Keratinocyte (primary cell): ENCODE results near the gene GNB5. TPM values are rescaled to one million over a fixed set of nuclear protein-coding genes. Genes with fewer than 3 reads are reported as not detected.

Experiments
- DNase-seq: peaks from one replicate; pipeline ENCODE4 v3.0.0-alpha.2; 2011; ENCODE audit warnings: low read depth, missing footprints, low spot score
- FAIRE-seq: peaks from 2 replicates; lab custom pipeline; 2011; peaks lifted over from hg19 to GRCh38; lab: Jason Lieb, UNC
- H2AFZ ChIP-seq: 2 replicates; pipeline ENCODE4 v1.6.0; 2012; ENCODE audit warnings: low read length, control low read depth, inconsistent platforms; ENCODE audit not compliant: control insufficient read depth
- H3K27ac ChIP-seq: 2 replicates; pipeline ENCODE4 v1.5.1; 2011; ENCODE audit warnings: low read length; ENCODE audit not compliant: control insufficient read depth, insufficient read depth
- H3K27me3 ChIP-seq: 3 replicates; pipeline ENCODE4 v1.6.0; 2011; ENCODE audit warnings: low read length; ENCODE audit not compliant: control insufficient read depth, insufficient read depth; ENCODE audit errors: extremely low read depth
- H3K36me3 ChIP-seq, 2 experiments: 2 replicates in 1 of 2; 3 replicates in 1 of 2; pipeline ENCODE4 v1.5.1; 2011; ENCODE audit warnings: low read length in 2 of 2, mild to moderate bottlenecking in 1 of 2; ENCODE audit not compliant: control insufficient read depth in 2 of 2, insufficient read depth in 2 of 2; ENCODE audit errors: extremely low read depth in 1 of 2
- H3K4me1 ChIP-seq: 3 replicates; pipeline ENCODE4 v1.5.1; 2011; ENCODE audit warnings: low read length; ENCODE audit not compliant: control insufficient read depth, insufficient read depth; ENCODE audit errors: extremely low read depth
- H3K4me2 ChIP-seq: 3 replicates; pipeline ENCODE4 v1.6.0; 2011; ENCODE audit warnings: low read depth, low read length; ENCODE audit not compliant: control insufficient read depth, insufficient read depth; ENCODE audit errors: extremely low read depth
- H3K4me3 ChIP-seq, 3 experiments: fragments of 200-600 bp in 1 of 3; sonication (generic) in 1 of 3; 2 replicates in 2 of 3; 3 replicates in 1 of 3; pipeline ENCODE4 v1.5.1; 2011 to 2016; ENCODE audit warnings: low read length in 3 of 3, mild to moderate bottlenecking in 3 of 3, control low read depth in 2 of 3, inconsistent platforms in 1 of 3, low read depth in 1 of 3, mixed read lengths in 1 of 3, mixed run types in 1 of 3, moderate library complexity in 1 of 3; ENCODE audit not compliant: control insufficient read depth in 2 of 3, insufficient read depth in 2 of 3; ENCODE audit errors: extremely low read depth in 1 of 3
- H3K79me2 ChIP-seq: 2 replicates; pipeline ENCODE4 v1.6.0; 2012; ENCODE audit warnings: low read length; ENCODE audit not compliant: control insufficient read depth, insufficient read depth
- H3K9ac ChIP-seq: 3 replicates; pipeline ENCODE4 v1.6.0; 2011; ENCODE audit warnings: low read length; ENCODE audit not compliant: control insufficient read depth, insufficient read depth; ENCODE audit errors: extremely low read depth
- H3K9me1 ChIP-seq: 3 replicates; pipeline ENCODE4 v1.6.0; 2011; ENCODE audit warnings: low read length; ENCODE audit not compliant: control insufficient read depth, insufficient read depth; ENCODE audit errors: extremely low read depth
- H3K9me3 ChIP-seq: 2 replicates; pipeline ENCODE4 v1.5.1; 2012; ENCODE audit warnings: low read depth, low read length; ENCODE audit not compliant: control insufficient read depth
- H4K20me1 ChIP-seq: 3 replicates; pipeline ENCODE4 v1.6.0; 2011; ENCODE audit warnings: low read length; ENCODE audit not compliant: control insufficient read depth, insufficient read depth; ENCODE audit errors: extremely low read depth
- EZH2 ChIP-seq: IDR thresholded peaks from one replicate; pipeline ENCODE4 v1.6.1; 2012; ENCODE audit warnings: inconsistent platforms, mild to moderate bottlenecking, low read length, moderate library complexity
- dilution Hi-C: fragments of 300-500 bp; cut with MboI; formaldehyde crosslinking; loops from one replicate; pipeline ENCODE4 v1.7.0; 2020; ENCODE audit warnings: low sequenced_read_pairs; ENCODE audit not compliant: extremely low pct_ligation_motif_present
- polyA plus RNA-seq, 5 experiments: library from polyadenylated mRNA; depleted of rRNA in 3 of 5; stranded (reverse) in 3 of 5; stranded (forward) in 1 of 5; unstranded in 1 of 5; fragments of >200 nt; gene quantifications; 1 replicate in 1 of 5; 2 replicates in 3 of 5; 3 replicates in 1 of 5; pipeline versions ENCODE4 v1.2.1 to v1.2.3, GENCODE V29; 2011 to 2012; ENCODE audit warnings: missing spikeins in 2 of 5, low read depth in 1 of 5, low replicate concordance in 1 of 5
- TF ChIP-seq, protein P1 (sequence below), 3 experiments: IDR thresholded peaks in 1 of 3; conservative IDR thresholded peaks in 1 of 3; optimal IDR thresholded peaks in 1 of 3; 2 replicates in 2 of 3; 3 replicates in 1 of 3; pipeline versions ENCODE3 to v1.5.1; 2011; ENCODE audit warnings: low read length in 3 of 3, mild to moderate bottlenecking in 3 of 3, moderate library complexity in 2 of 3, control low read depth in 1 of 3, inconsistent platforms in 1 of 3; ENCODE audit not compliant: insufficient read depth in 2 of 3; ENCODE audit errors: extremely low read depth in 1 of 3

The GNB5 gene
- polyA plus RNA-seq, 1 donor (not counting 4 experiments of a cell fraction or from before 2014, with no cell fraction given), result 25.8 TPM

DNA sequence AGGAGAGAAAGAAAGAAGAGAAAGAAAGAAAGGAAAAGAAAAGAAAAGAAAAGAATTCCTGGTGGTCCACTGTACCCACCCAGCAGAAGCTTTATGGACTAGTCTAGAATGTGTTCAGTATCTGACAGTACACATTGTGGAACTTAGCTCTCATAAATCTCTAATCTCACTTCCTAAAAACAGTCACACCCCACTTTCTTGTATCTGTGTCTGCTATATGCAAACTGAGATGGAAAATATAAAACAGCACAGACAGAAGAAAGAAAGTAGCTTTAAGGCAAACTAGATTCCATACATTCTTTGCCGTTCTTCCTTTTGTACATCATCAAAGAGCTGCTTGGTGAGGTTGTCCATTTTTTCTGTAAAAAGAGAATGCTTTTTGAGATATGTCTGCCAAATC, 41.1 kb upstream of the GNB5 start:
- Histone ChIP-seq H2AFZ (peak overlapping the region; percentile 32), H3K79me2 (no peaks in the 10 kb centered on the region), H3K27ac (no peak overlapping the region), H3K9me1 (no peaks in the 10 kb centered on the region), H3K4me2 (no peak overlapping the region), H4K20me1 (no peaks in the 10 kb centered on the region), H3K36me3 (no peaks in the 10 kb centered on the region), H3K27me3 (no peaks in the 10 kb centered on the region), H3K4me3 (no peak overlapping the region), H3K9me3 (no peaks in the 10 kb centered on the region), H3K9ac (no peak overlapping the region), H3K4me1 (peaks cover 12% of the 10 kb centered on the region)
- TF ChIP-seq, protein P1, sequence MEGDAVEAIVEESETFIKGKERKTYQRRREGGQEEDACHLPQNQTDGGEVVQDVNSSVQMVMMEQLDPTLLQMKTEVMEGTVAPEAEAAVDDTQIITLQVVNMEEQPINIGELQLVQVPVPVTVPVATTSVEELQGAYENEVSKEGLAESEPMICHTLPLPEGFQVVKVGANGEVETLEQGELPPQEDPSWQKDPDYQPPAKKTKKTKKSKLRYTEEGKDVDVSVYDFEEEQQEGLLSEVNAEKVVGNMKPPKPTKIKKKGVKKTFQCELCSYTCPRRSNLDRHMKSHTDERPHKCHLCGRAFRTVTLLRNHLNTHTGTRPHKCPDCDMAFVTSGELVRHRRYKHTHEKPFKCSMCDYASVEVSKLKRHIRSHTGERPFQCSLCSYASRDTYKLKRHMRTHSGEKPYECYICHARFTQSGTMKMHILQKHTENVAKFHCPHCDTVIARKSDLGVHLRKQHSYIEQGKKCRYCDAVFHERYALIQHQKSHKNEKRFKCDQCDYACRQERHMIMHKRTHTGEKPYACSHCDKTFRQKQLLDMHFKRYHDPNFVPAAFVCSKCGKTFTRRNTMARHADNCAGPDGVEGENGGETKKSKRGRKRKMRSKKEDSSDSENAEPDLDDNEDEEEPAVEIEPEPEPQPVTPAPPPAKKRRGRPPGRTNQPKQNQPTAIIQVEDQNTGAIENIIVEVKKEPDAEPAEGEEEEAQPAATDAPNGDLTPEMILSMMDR (optimal IDR thresholded peaks at IDR 0.05 in 1 of 3, IDR thresholded peaks at IDR 0.05 in 1 of 3, conservative IDR thresholded peaks at IDR 0.05 in 1 of 3; ENCODE audit: extremely low read depth in 1 of 3, insufficient read depth in 2 of 3, low read length in 3 of 3), result no peak
- TF ChIP-seq EZH2, result no peak
- no peak for DNase-seq
- dilution Hi-C loops, result no loop called here
- FAIRE-seq, result no peak

DNA sequence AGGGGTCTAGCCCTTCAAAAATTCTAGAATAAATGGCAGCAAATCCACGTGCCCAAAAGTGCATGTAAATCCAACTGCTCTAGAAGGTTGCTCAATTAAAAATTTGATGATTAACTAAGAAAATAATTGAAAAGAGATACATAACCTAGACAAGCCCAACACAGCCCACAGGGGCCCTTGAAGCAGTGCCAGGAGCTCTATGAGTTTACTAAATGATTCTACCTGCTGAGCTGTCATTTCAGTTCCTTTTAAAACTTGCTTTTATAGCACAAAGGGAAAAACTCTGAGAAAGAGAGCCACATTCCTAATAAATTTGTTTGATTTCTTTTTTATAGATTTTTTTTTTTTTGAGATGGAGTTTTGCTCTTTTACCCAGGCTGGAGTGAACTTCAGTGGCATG, 38.9 kb upstream of the GNB5 start:
- H3K4me2 ChIP-seq, result no peak overlapping the region
- no peaks in the 10 kb centered on the region for H3K36me3 ChIP-seq
- no peak for TF ChIP-seq EZH2
- no peak overlapping the region for H3K4me3 ChIP-seq
- dilution Hi-C loops, result no loop called here
- peaks cover 12% of the 10 kb centered on the region for H3K4me1 ChIP-seq
- no peaks in the 10 kb centered on the region for H3K27me3 ChIP-seq
- no peak for DNase-seq
- H3K9me3 ChIP-seq, result no peaks in the 10 kb centered on the region
- no peak overlapping the region for H2AFZ ChIP-seq
- H3K9ac ChIP-seq, result no peak overlapping the region
- H3K27ac ChIP-seq, result no peak overlapping the region
- H3K9me1 ChIP-seq, result no peaks in the 10 kb centered on the region
- FAIRE-seq, result no peak
- H4K20me1 ChIP-seq, result no peaks in the 10 kb centered on the region
- no peaks in the 10 kb centered on the region for H3K79me2 ChIP-seq

DNA sequence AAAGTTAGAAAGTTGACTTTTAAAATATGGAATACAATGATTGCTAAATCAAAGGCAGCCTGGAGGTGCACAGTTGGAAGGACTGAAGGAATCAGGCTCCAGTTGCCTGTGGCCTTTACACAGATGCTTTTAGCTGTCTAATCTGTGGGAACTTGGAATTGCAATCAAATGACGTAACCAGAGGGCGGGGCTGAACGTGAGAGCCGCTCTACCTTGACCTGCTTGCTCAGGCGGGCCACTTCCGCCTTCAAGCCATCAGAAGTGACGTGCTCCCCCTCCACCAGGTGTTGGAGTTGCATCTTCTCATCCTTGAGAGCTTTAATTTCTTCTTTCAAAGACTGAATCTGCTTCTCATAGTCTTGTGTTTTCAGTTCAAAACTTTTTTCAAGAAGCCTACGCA, 37.7 kb upstream of the GNB5 start:
- Histone ChIP-seq H2AFZ (peak overlapping the region; percentile 16), H3K27ac (no peak overlapping the region), H4K20me1 (no peaks in the 10 kb centered on the region), H3K79me2 (no peaks in the 10 kb centered on the region), H3K4me2 (peak overlapping the region; percentile 17), H3K4me1 (peaks cover 12% of the 10 kb centered on the region), H3K36me3 (no peaks in the 10 kb centered on the region), H3K27me3 (no peaks in the 10 kb centered on the region), H3K9me3 (no peaks in the 10 kb centered on the region), H3K9ac (no peak overlapping the region), H3K4me3 (no peak overlapping the region), H3K9me1 (no peaks in the 10 kb centered on the region)
- no peak for FAIRE-seq
- no peak for TF ChIP-seq EZH2
- TF ChIP-seq, protein P1 (optimal IDR thresholded peaks at IDR 0.05 in 1 of 3, IDR thresholded peaks at IDR 0.05 in 1 of 3, conservative IDR thresholded peaks at IDR 0.05 in 1 of 3; ENCODE audit: extremely low read depth in 1 of 3, insufficient read depth in 2 of 3, low read length in 3 of 3), result no peak
- dilution Hi-C loops, result no loop called here
- DNase-seq, result peak; percentile 50
